Measurements from ENCODE around the gene DLG5. TPM values are rescaled to one million over a fixed set of nuclear protein-coding genes. Genes with fewer than 3 reads are reported as not detected.
"Not testable (repeated sequence)": the region's sequence is repeated elsewhere in the genome, so short reads cannot be mapped to it uniquely, and the experiment has no call there.

The DLG5 gene
- total and polyA plus RNA-seq, 2 experiments from 2014 or later: 4.4 to 27.9 TPM

- H2AFZ ChIP-seq: no peak overlapping the region
- H3K4me2 ChIP-seq (ENCODE audit: unreplicated experiment): no peak overlapping the region
- no peaks in the 10 kb centered on the region for H4K20me1 ChIP-seq (ENCODE audit: insufficient read depth)
- H3K27me3 ChIP-seq (replicated peaks; ENCODE audit: insufficient read depth): no peaks in the 10 kb centered on the region
- in situ Hi-C loops (cut with MboI): no loop called here
- H3K9me2 ChIP-seq (ENCODE audit: insufficient read depth): no peaks in the 10 kb centered on the region
- no peaks in the 10 kb centered on the region for H3K9me3 ChIP-seq (ENCODE audit: low read depth)
- no peak for TF ChIP-seq EZH2 (IDR thresholded peaks at IDR 0.05; ENCODE audit: insufficient read depth, poor library complexity, severe bottlenecking)
- no peak for TF ChIP-seq EZH2phosphoT487 (IDR thresholded peaks at IDR 0.05; ENCODE audit: insufficient read depth, low read depth)
- WGBS, 2 experiments (ENCODE audit: low coverage in 1 of 2, low lambda C conversion rate in 2 of 2, missing lambda C conversion rate in 2 of 2): 77 to 78% methylated on average over 5 of the region's 5 CpGs
- no peak overlapping the region for H3K27ac ChIP-seq
- H3K79me2 ChIP-seq (ENCODE audit: insufficient read depth): no peaks in the 10 kb centered on the region
- H3K4me1 ChIP-seq (ENCODE audit: insufficient read depth): no peaks in the 10 kb centered on the region
- no peaks in the 10 kb centered on the region for H3F3A ChIP-seq (ENCODE audit: insufficient read depth)
- H3K4me3 ChIP-seq: no peak overlapping the region
- DNase-seq: no peak
- no peaks in the 10 kb centered on the region for H3K36me3 ChIP-seq (ENCODE audit: low read depth)
- no peak overlapping the region for H3K9ac ChIP-seq
Measured at GRCh38 chr10:77776487-77776886, 150.1 kb downstream of the DLG5 start.

GRCh38 chr10:77774940-77775391 lies 151.6 kb downstream of the DLG5 start:
- Histone ChIP-seq H3K4me3 (no peak overlapping the region), H4K20me1 (ENCODE audit: insufficient read depth) (no peaks in the 10 kb centered on the region), H3K4me1 (ENCODE audit: insufficient read depth) (no peaks in the 10 kb centered on the region), H3K9me2 (ENCODE audit: insufficient read depth) (no peaks in the 10 kb centered on the region), H3K36me3 (ENCODE audit: low read depth) (no peaks in the 10 kb centered on the region), H3K79me2 (ENCODE audit: insufficient read depth) (no peaks in the 10 kb centered on the region), H3F3A (ENCODE audit: insufficient read depth) (no peaks in the 10 kb centered on the region), H3K27me3 (replicated peaks; ENCODE audit: insufficient read depth) (no peaks in the 10 kb centered on the region), H3K4me2 (ENCODE audit: unreplicated experiment) (no peak overlapping the region), H2AFZ (no peak overlapping the region), H3K9me3 (ENCODE audit: low read depth) (no peaks in the 10 kb centered on the region), H3K27ac (no peak overlapping the region), H3K9ac (no peak overlapping the region)
- no peak for DNase-seq
- in situ Hi-C loops (cut with MboI): no loop called here
- WGBS, 2 experiments (ENCODE audit: low coverage in 1 of 2, low lambda C conversion rate in 2 of 2, missing lambda C conversion rate in 2 of 2): 100% methylated on average over 1 of the region's 1 CpG
- TF ChIP-seq EZH2 (IDR thresholded peaks at IDR 0.05; ENCODE audit: insufficient read depth, poor library complexity, severe bottlenecking) (no peak), EZH2phosphoT487 (IDR thresholded peaks at IDR 0.05; ENCODE audit: insufficient read depth, low read depth) (no peak)

- TF ChIP-seq EZH2phosphoT487 (IDR thresholded peaks at IDR 0.05; ENCODE audit: insufficient read depth, low read depth) (no peak), EZH2 (IDR thresholded peaks at IDR 0.05; ENCODE audit: insufficient read depth, poor library complexity, severe bottlenecking) (no peak)
- no peak overlapping the region for H3K4me3 ChIP-seq
- no peaks in the 10 kb centered on the region for H3K4me1 ChIP-seq (ENCODE audit: insufficient read depth)
- H3K27ac ChIP-seq: no peak overlapping the region
- H3K9ac ChIP-seq: no peak overlapping the region
- H3K4me2 ChIP-seq (ENCODE audit: unreplicated experiment): no peak overlapping the region
- in situ Hi-C loops (cut with MboI): no loop called here
- H3K36me3 ChIP-seq (ENCODE audit: low read depth): no peaks in the 10 kb centered on the region
- H3F3A ChIP-seq (ENCODE audit: insufficient read depth): no peaks in the 10 kb centered on the region
- peak; percentile 23 for DNase-seq
- H2AFZ ChIP-seq: no peak overlapping the region
- WGBS, 2 experiments (ENCODE audit: low coverage in 1 of 2, low lambda C conversion rate in 2 of 2, missing lambda C conversion rate in 2 of 2): 81 to 84% methylated on average over 12 of the region's 12 CpGs
- no peaks in the 10 kb centered on the region for H3K79me2 ChIP-seq (ENCODE audit: insufficient read depth)
- H3K27me3 ChIP-seq (replicated peaks; ENCODE audit: insufficient read depth): no peaks in the 10 kb centered on the region
- H3K9me3 ChIP-seq (ENCODE audit: low read depth): no peaks in the 10 kb centered on the region
- no peaks in the 10 kb centered on the region for H4K20me1 ChIP-seq (ENCODE audit: insufficient read depth)
- H3K9me2 ChIP-seq (ENCODE audit: insufficient read depth): no peaks in the 10 kb centered on the region
Measured at GRCh38 chr10:77773631-77774426, 152.7 kb downstream of the DLG5 start.

- H4K20me1 ChIP-seq (ENCODE audit: insufficient read depth); H3K27me3 ChIP-seq (replicated peaks; ENCODE audit: insufficient read depth); H3K79me2 ChIP-seq (ENCODE audit: insufficient read depth); H3K4me2 ChIP-seq (ENCODE audit: unreplicated experiment); H3K4me3 ChIP-seq; H3K27ac ChIP-seq; H3K9ac ChIP-seq; H2AFZ ChIP-seq; H3K9me2 ChIP-seq (ENCODE audit: insufficient read depth); DNase-seq; H3F3A ChIP-seq (ENCODE audit: insufficient read depth); in situ Hi-C loops (cut with MboI); H3K36me3 ChIP-seq (ENCODE audit: low read depth); H3K9me3 ChIP-seq (ENCODE audit: low read depth); H3K4me1 ChIP-seq (ENCODE audit: insufficient read depth): not testable (repeated sequence)
- whole genome bisulfite sequencing, 2 experiments (ENCODE audit: low coverage in 1 of 2, low lambda C conversion rate in 2 of 2, missing lambda C conversion rate in 2 of 2): 63 to 65% methylated on average over 17 of the region's 17 CpGs
Measured at GRCh38 chr10:77772852-77773600, 153.5 kb downstream of the DLG5 start.
